HepG2 (cell line): ENCODE measurements around the gene GRK4. TPM values are rescaled to one million over a fixed set of nuclear protein-coding genes. Genes with fewer than 3 reads are reported as not detected.

Experiments used
- CREB1 ChIP-seq, 2 experiments: fragments of 450-650 bp in 1 of 2; IDR thresholded peaks; 2 replicates each; pipeline ENCODE4 v1.6.1; 2016 to 2017; ENCODE audit warnings: control low read depth in 1 of 2, mild to moderate bottlenecking in 1 of 2, missing compliant biosample characterization in 1 of 2, missing genetic modification characterization in 1 of 2
- GATA4 ChIP-seq: sonication (generic); IDR thresholded peaks from 2 replicates; pipeline ENCODE4 v1.6.1; 2016; ENCODE audit warnings: antibody characterized with exemption, low read depth, borderline replicate concordance
- GATAD1 ChIP-seq: IDR thresholded peaks from 2 replicates; pipeline ENCODE4 v1.6.1; 2016; ENCODE audit warnings: missing genetic modification reagents, missing compliant biosample characterization
- GMEB1 ChIP-seq: sonication (generic); formaldehyde crosslinking; IDR thresholded peaks from 2 replicates; pipeline ENCODE4 v1.5.1; 2020; ENCODE audit warnings: missing genetic modification reagents, mild to moderate bottlenecking, borderline replicate concordance
- GRHL1 ChIP-seq: sonication (generic); formaldehyde crosslinking; conservative IDR thresholded peaks from 2 replicates; pipeline ENCODE4 v1.8.0; 2022; ENCODE audit warnings: missing genetic modification reagents
- KAT7 ChIP-seq: IDR thresholded peaks from 2 replicates; pipeline ENCODE4 v1.6.1; 2018; ENCODE audit warnings: borderline replicate concordance, missing compliant biosample characterization
- NONO ChIP-seq, 2 experiments: fragments of 450-650 bp in 1 of 2; sonication (generic) in 1 of 2; formaldehyde crosslinking in 1 of 2; IDR thresholded peaks in 1 of 2; conservative IDR thresholded peaks in 1 of 2; 2 replicates each; pipeline versions ENCODE4 v1.6.1 to v1.8.0; 2017 to 2022; ENCODE audit warnings: mild to moderate bottlenecking in 1 of 2, missing genetic modification reagents in 1 of 2, moderate library complexity in 1 of 2
- NR2F6 ChIP-seq, 2 experiments: IDR thresholded peaks; 2 replicates each; pipeline ENCODE4 v1.6.1; 2016; ENCODE audit warnings: antibody characterized with exemption in 1 of 2, mild to moderate bottlenecking in 1 of 2
- NRL ChIP-seq: sonication (generic); formaldehyde crosslinking; IDR thresholded peaks from 2 replicates; pipeline ENCODE4 v1.5.0; 2020; ENCODE audit warnings: missing genetic modification reagents, mild to moderate bottlenecking, moderate library complexity, borderline replicate concordance
- RAD21 ChIP-seq: fragments of 450-650 bp; formaldehyde crosslinking; IDR thresholded peaks from 2 replicates; pipeline ENCODE4 v1.5.0; 2020; ENCODE audit warnings: mild to moderate bottlenecking
- RXRA ChIP-seq: sonication (generic); formaldehyde crosslinking; IDR thresholded peaks from 2 replicates; pipeline ENCODE4 v1.5.1; 2020; ENCODE audit warnings: missing genetic modification reagents
- RXRB ChIP-seq: IDR thresholded peaks from 2 replicates; pipeline ENCODE4 v1.6.1; 2016; ENCODE audit warnings: borderline replicate concordance, missing genetic modification reagents, missing compliant biosample characterization
- SMC3 ChIP-seq: IDR thresholded peaks from 2 replicates; pipeline ENCODE4 v1.6.1; 2011; ENCODE audit warnings: low read length, improper control_type of control experiment
- TBX3 ChIP-seq: fragments of 450-650 bp; IDR thresholded peaks from 2 replicates; pipeline ENCODE4 v1.6.1; 2017; ENCODE audit warnings: antibody characterized with exemption, mild to moderate bottlenecking, inconsistent platforms, borderline replicate concordance
- TFE3 ChIP-seq: IDR thresholded peaks from 2 replicates; pipeline ENCODE4 v1.6.1; 2016
- YY1 ChIP-seq: IDR thresholded peaks from 2 replicates; pipeline ENCODE4 v1.6.1; 2011; ENCODE audit warnings: low read length, low read depth, moderate library complexity, mild to moderate bottlenecking; ENCODE audit not compliant: insufficient read depth, insufficient replicate concordance
- ZFP90 ChIP-seq: sonication (generic); formaldehyde crosslinking; IDR thresholded peaks from 2 replicates; pipeline ENCODE4 v1.8.0; 2022; ENCODE audit warnings: missing genetic modification reagents, mild to moderate bottlenecking, inconsistent platforms, borderline replicate concordance
- ZNF232 ChIP-seq: sonication (generic); formaldehyde crosslinking; IDR thresholded peaks from 2 replicates; pipeline ENCODE4 v1.4.0; 2020; ENCODE audit warnings: missing genetic modification reagents, borderline replicate concordance
- ZNF451 ChIP-seq: sonication (generic); formaldehyde crosslinking; IDR thresholded peaks from 2 replicates; pipeline ENCODE4 v1.5.0; 2020; ENCODE audit warnings: mild to moderate bottlenecking, missing genetic modification reagents
- ZNF547 ChIP-seq: sonication (generic); formaldehyde crosslinking; IDR thresholded peaks from 2 replicates; pipeline ENCODE4 v1.5.1; 2020; ENCODE audit warnings: mild to moderate bottlenecking, missing genetic modification reagents
- ZNF549 ChIP-seq: sonication (generic); formaldehyde crosslinking; IDR thresholded peaks from 2 replicates; pipeline ENCODE4 v1.5.0; 2020; ENCODE audit warnings: missing genetic modification reagents
- ZNF761 ChIP-seq: sonication (generic); formaldehyde crosslinking; conservative IDR thresholded peaks from 2 replicates; pipeline ENCODE4 v1.4.0; 2020; ENCODE audit warnings: mild to moderate bottlenecking, missing genetic modification reagents
- polyA plus RNA-seq, 8 experiments: library from polyadenylated mRNA; depleted of rRNA in 3 of 8; stranded (reverse) in 7 of 8; unstranded in 1 of 8; fragments of >200 nt; fragmentation: Illumina TruSeq in 4 of 8; extraction: Trizol in 4 of 8; gene quantifications; 2 replicates each; pipeline versions ENCODE4 v1.2.1 to v1.2.3, GENCODE V29; 2011 to 2016; ENCODE audit warnings: low read depth in 4 of 8, missing spikeins in 1 of 8, mixed read lengths in 1 of 8; ENCODE audit not compliant: insufficient read depth in 1 of 8
- total RNA-seq, 5 experiments: library from RNA; depleted of rRNA; stranded (reverse); fragments of >200 nt; fragmentation: Illumina TruSeq; extraction: Trizol; gene quantifications; 2 replicates each; pipeline ENCODE4 v1.2.3, GENCODE V29; 2016; ENCODE audit warnings: low read depth in 1 of 5
- TF ChIP-seq, protein P1 (sequence below): IDR thresholded peaks from 2 replicates; pipeline ENCODE4 v1.6.1; 2018; ENCODE audit warnings: missing genetic modification reagents, mild to moderate bottlenecking, missing compliant biosample characterization

Gene GRK4
- total and polyA plus RNA-seq, 2 of the 13 experiments (the other 11 are each of a cell fraction or from before 2014, with no cell fraction given): 1.8 to 2.0 TPM

GRCh38 chr4:3047464-3048286 lies 84.3 kb downstream of the GRK4 start (continued):
- TF ChIP-seq RAD21 (CRISPR knock-in tag) (peak; percentile 86), GATAD1 (CRISPR knock-in tag) (0 out of 2 replicates have a peak, but pooled peaks have one; percentile 21), KAT7 (peak; percentile 58; the same call in 1 of the 2 replicates), CREB1 (IDR thresholded peaks at IDR 0.05) (peak; percentile 70), CREB1 (CRISPR knock-in tag; IDR thresholded peaks at IDR 0.05) (no peak), ZFP90 (CRISPR knock-in tag) (peak; percentile 55; the same call in 1 of the 2 replicates), ZNF761 (no peak), NONO (IDR thresholded peaks at IDR 0.05) (no peak), NONO (CRISPR knock-in tag; conservative IDR thresholded peaks at IDR 0.05) (no peak), NRL (CRISPR knock-in tag) (0 out of 2 replicates have a peak, but pooled peaks have one; percentile 28), GRHL1 (CRISPR knock-in tag) (no peak), GATA4 (no peak), SMC3 (peak; percentile 63), ZNF232 (CRISPR knock-in tag) (no peak), NR2F6 (IDR thresholded peaks at IDR 0.05) (no peak), NR2F6 (CRISPR knock-in tag; IDR thresholded peaks at IDR 0.05) (0 out of 2 replicates have a peak, but pooled peaks have one; percentile 16), TFE3 (CRISPR knock-in tag) (0 out of 2 replicates have a peak, but pooled peaks have one; percentile 32), RXRA (CRISPR knock-in tag) (no peak), ZNF451 (no peak), GMEB1 (CRISPR knock-in tag) (no peak), TBX3 (0 out of 2 replicates have a peak, but pooled peaks have one; percentile 18), RXRB (CRISPR knock-in tag) (peak; percentile 16; the same call in 1 of the 2 replicates), ZNF547 (no peak), YY1 (no peak), ZNF549 (no peak)
- TF ChIP-seq, protein P1, sequence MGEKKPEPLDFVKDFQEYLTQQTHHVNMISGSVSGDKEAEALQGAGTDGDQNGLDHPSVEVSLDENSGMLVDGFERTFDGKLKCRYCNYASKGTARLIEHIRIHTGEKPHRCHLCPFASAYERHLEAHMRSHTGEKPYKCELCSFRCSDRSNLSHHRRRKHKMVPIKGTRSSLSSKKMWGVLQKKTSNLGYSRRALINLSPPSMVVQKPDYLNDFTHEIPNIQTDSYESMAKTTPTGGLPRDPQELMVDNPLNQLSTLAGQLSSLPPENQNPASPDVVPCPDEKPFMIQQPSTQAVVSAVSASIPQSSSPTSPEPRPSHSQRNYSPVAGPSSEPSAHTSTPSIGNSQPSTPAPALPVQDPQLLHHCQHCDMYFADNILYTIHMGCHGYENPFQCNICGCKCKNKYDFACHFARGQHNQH: 0 out of 2 replicates have a peak, but pooled peaks have one; percentile 52
